Activated CD4-positive, alpha-beta T cell treated with anti-CD3 and anti-CD28 coated beads for 24 hours (primary cell): ENCODE data around the gene FMO1.
"Not testable (repeated sequence)": the region's sequence is repeated elsewhere in the genome, so short reads cannot be mapped to it uniquely, and the experiment has no call there.

Experiments used
- DNase-seq, 2 donors: peaks; one replicate each; pipeline ENCODE4 v3.0.0-alpha.2; 2020; ENCODE audit warnings: low read depth in 2 of 2

The FMO1 gene

DNA sequence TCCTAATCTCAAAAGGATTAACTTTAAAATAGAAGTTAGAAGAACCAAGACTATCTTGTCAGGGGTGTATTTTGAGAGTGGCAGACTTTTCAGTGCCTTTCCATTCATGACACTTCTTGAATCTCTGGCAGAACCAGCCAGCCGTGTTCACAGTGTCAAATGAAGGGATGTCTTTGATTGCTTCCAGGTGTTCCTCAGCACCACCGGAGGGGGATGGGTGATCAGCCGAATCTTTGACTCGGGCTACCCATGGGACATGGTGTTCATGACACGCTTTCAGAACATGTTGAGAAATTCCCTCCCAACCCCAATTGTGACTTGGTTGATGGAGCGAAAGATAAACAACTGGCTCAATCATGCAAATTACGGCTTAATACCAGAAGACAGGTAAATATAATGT, 32.3 kb downstream of the FMO1 start:
- DNase-seq = no peak

DNA sequence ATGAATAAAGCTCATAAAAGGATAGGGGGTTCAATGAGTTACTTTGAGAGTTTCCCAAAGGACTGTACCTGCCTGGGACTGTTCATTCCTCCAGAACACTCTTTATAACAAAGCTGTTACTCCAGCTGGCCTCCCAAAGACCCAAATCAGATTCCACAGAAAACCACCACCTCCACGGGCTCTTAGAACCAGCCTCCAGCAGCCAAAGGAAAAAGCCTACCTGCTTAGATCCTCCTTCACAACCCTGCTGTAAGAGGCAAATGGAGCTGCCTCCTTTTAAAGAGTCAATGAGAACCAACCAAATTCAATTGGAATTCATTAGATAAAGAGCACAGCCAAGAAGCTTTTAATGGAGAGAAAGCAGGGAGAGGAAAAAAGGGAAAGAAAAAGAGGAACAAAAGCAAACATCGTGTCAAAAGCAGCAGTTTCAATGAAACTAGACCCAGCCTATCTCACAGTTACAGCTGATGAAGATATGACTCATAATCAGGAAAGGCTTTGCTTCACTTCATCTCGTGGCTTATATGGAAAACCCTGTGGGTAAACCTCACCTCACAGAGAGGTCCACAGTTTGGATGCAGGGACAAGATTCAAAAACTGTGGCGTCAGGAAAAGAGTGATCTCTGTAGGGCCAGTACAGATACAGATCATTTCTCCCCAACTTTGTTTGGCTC, 37.9 kb downstream of the FMO1 start:
- no peak for DNase-seq

DNA sequence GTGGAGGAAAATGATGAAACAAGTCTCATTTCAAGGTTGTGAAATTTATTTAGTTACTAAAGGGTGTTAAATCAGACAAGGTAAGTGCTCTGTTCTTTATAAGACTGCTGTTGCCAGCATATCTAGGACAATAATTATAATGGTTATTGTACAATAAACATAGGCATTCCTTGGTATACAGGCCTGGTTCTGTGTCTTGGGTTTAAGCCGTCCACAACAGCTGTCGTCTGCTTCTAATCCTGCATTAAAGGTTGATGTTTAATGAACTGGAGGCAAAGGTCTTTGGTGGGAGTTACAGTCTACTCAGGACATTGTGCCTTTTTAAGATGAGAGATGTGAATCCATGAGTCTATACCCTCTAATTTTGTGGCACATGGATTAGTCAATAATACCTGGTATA, 42.3 kb downstream of the FMO1 start:
- DNase-seq = no peak

DNA sequence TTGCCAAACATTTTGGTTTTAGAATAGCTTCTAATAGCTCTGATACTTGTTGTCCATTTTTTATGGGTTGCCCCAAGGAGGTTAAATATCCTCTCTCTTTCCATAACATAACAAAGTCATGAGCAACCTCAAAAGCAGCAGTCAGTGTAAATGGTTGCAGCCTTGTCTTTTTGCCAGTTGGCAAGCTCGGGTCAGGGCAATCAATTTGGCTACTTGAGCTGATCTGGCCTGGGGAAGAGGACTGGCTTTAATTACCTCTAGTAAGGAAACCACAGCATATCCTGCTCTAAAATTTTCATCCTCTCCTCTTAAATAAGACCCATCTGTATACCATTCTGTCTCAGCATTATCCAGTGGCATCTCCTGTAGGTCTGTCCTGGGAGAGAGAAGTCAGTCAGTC, 44.5 kb downstream of the FMO1 start:
- no peak for DNase-seq

DNA sequence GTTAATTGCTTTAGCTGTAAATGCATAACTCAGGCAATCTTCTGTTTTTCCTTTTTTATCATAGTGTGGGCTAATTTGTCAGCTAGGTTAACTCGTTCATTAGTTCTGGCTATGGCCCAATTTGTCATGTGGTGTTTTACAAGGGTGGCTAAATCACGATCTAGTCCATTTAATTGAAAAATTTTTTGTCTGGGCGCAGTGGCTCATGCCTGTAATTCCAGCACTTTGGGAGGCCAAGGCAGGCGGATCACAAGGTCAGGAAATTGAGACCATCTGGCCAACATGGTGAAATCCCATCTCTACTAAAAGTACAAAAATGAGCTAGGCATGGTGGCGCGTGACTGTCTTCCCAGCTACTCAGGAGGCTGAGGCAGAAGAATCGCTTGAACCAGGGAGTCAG, 47.1 kb downstream of the FMO1 start:
- DNase-seq = not testable (repeated sequence)

DNA sequence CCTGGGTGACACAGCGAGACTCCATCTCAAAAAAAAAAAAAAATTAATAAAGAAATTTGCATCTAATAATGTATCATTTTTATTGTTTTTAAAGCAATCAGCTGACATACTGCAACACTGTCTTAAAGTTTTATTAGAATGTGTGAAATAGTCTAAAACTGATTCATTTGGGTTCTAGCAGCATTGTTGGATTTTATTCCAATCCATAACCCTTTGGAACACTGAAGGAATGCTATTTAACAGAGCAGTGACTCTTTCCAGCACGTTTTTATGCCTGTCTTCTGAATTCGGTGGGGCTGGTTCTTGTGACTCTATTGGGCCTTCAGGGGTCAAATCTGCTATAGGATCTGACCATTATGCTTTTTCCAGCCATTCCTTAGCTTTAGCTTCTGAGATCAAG, 47.5 kb downstream of the FMO1 start:
- DNase-seq = no peak

DNA sequence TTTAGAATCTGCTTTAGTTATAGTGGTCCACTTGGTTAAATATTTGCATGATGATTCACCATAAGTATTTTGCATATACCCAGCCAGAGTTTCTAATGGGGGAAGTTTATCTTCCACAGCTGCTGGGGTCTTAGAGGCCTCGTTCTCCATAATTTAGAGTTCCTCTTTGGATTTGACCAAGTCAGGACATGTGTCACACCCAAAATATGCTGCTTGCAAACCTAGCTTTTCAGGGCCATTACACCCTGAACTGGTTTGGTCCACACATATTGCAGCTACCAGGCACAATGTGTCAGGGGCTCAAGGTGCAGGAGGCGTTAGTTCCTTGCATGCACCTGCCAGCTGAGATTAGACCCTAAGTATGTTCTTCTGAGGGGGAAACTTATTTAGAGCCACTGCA, 48.6 kb downstream of the FMO1 start:
- DNase-seq = no peak

DNA sequence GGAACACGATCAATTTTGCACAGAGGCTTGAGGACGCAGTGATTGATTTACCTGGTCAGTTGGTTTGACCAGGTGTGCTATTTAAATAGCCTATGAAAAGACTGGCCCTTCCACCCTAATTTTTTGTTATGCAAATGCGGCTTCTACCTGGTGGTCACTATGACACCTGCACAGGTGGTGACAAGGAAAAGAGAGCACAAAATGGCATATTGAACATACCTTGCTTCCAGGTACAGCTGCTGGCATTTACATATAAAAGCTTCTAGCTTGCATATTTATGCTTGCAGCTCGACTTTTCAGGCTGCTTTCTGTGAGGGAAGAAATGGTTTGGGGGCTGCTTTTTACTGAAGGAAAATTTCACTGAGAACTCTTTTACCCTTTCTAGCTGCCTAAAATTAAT, 50.4 kb downstream of the FMO1 start:
- DNase-seq = no peak

DNA sequence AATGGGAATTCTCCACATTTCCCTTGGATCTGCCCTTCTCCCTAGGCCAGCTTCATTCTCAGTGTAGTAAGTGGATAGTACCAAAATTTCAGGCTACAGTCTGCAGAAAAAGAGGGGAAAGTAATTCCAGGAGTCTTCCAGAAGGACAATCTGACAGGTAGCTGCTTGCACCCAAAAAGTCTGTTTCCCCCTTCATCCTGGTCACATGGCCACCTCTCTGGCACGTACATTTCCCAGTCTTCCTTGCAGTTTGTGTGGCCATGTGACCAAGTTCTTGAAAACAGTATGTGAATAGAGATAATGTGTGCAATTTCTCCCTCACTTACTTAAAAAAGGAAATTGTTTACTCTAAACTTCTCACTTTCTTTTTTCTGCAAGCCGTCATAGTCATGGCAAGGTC, 51.0 kb downstream of the FMO1 start:
- DNase-seq = no peak

DNA sequence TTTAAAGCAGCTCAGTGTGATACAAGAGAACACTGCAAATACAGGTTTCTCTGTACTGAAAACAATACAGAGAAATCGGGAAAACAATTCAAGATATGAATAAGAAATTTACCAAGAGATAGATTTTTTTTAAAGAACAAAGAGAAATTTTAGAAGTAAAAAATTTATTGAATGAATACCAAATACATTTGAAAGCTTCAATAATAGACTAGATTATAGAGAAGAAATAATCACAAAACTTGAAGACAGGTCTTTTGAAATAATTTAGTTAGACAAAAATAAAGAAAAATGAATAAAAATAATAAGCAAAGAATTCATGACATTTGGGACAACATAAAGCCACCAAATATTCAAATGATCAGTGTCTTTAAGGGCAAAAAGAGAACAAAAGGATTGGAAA, 52.1 kb downstream of the FMO1 start:
- DNase-seq = no peak

DNA sequence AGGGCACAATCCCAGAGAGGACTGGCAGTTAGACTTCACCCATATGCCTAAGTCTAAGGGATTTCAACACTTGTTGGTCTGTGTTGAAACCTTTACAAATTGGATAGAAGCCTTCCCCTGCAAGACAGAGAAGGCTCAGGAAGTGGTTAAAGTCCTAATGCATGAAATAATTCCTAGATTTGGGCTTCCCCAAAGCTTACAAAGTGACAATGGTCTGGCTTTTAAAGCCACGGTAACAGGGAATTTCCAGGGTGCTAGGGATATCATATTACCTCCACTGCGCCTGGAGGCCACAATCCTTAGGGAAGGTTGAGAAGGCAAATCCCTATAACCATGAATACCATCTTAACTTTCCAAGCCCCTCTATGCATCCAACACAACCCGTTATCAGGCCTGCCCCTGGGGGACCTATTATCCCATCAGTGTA, 62.4 kb downstream of the FMO1 start:
- DNase-seq = no peak

DNA sequence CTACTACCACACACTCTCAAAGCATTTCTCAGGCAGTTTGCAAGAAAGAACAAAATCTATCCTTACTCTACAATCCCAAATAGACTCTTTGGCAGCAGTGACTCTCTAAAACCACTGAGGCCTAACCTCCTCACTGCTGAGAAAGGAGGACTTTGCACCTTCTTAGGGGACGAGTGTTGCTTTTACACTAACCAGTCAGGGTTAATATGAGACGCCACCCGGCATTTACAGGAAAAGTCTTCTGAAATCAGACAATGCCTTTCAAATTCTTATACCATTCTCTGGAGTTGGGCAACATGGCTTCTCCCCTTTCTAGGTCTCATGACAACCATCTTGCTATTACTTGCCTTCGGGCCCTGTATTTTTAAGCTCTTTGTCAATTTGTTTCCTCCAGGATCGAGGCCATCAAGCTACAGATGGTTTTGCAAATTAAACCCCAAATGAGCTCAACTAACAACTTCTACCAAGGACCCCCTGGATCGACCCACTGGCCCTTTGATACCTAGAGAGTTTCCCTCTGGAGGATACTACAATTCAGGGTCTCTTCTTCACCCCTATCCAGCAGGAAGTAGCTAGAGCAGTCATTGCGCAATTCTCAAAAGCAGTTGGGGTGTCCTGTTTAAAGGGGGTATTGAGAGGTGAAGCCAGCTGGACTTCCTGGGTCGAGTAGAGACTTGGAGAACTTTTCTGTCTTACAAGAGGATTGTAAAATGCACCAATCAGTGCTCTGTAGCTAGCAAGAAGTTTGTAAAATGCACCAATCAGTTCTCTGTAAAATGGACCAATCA, 63.7 kb downstream of the FMO1 start:
- DNase-seq = no peak

DNA sequence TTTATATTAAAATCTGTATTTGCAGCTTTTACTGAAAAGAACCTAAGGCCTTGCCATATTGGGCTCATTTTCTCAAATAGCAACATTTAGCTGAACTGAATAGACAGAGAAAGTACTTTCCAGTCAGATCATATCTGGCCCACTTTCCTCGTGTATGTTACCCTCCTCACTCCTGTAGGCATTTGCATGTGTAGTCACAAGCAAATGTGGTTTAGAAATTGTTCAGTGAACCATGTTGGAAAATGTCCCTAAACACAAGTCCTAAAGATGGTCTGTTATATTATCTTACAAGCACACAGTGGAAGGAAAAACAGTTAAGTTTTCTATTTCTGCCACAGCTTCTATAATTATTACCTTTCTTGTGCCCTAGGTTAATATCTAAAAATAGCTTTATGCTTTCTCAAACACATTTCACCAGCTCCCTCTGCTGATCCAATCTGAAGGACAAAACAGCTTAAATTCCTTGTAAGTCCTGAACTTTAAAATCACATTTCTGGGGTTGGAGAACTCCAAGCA, 65.1 kb downstream of the FMO1 start:
- DNase-seq = no peak

DNA sequence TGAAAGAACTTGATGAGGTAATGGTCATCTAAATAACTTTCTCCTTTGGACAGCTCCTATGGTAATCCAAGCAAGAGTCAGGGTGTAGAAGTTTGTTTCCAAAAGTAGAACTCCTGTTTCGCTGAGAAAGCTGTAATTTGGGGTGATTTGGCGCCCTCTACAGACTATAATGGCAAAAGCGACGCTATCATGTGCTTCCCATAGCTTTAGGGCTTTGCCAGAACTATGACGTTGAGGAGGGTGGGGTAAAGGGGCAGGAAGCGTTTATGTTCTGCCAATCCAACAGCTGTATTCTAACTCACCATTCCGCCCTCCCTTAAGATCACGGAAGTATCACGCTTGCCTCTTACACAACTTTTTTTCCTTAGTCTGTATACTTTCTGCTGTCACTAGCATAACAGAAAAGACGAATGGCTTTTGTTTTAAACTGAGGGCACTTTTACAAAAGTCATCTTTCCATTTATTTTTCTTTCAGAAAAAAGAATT, 65.6 kb downstream of the FMO1 start, which contains the start of gene FMO4:
Gene FMO4, plus strand, starts transcription at position 349 of the 486 bp plus-strand sequence. CDS start 5,643 bp downstream, outside the sequence.
- DNase-seq = peak; percentile 47 to 71

DNA sequence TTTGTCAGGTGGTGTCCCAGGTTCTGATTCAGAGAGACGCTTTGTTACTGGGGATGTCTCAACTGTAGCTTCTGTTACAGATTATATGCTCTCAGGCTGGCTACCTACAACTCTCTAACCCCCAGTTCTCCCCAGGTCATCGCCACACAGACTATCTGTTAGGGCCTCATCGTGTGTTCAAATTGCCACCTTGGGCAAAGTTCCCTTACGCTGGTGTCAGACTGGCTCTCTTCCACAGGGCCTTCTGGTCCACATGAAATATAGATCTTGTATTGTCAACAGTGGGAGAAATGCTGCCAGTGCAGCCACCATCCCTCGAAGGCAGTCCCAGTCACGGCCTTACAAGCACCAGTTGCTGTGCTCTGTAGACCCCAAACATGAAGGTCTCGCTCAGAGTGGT, 81.0 kb downstream of the FMO1 start:
- DNase-seq = no peak

DNA sequence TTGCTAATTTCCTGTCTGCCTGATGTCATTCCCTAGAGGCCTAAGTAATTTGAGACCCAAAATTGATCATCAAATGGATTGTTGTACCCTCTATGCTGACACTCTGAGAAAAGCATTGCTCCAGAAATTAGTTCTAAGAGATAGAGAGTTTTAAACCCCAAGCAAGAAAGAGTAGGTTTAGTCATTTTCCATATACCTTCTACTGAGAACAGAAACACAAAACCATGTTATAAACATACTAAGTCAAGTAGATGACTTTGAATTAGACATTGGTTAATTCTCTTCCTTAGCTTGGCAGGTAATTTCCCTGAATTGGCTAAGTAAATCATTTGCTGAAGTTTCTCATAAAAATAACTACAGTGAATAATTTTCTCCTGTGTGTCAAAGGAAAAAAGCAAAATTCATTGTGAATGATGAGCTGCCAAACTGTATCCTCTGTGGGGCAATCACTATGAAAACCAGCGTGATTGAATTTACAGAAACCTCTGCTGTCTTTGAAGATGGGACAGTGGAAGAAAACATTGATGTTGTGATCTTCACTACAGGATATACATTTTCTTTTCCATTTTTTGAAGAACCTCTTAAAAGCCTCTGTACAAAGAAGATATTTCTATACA, 85.8 kb downstream of the FMO1 start:
- no peak for DNase-seq
